Neuronal stem cell (in vitro differentiated cells): ENCODE measurements around the gene FOSL2.
A peak's percentile ranks its signal among the peaks of the same experiment; 100 is the strongest.

Experiments
- DNase-seq: peaks from one replicate; pipeline ENCODE4 v3.0.0-alpha.2; 2013; ENCODE audit warnings: low spot score
- H2AFZ ChIP-seq: one replicate; pipeline ENCODE4 v1.6.1; 2013; ENCODE audit warnings: mild to moderate bottlenecking, low read length, inconsistent platforms
- H2AK5ac ChIP-seq: 2 replicates; pipeline ENCODE4 v1.6.1; 2013; ENCODE audit warnings: low read depth, mild to moderate bottlenecking, inconsistent platforms, low read length, moderate library complexity, mixed read lengths
- H2BK120ac ChIP-seq: 2 replicates; pipeline ENCODE4 v1.6.1; 2013; ENCODE audit warnings: low read depth, mild to moderate bottlenecking, inconsistent platforms, low read length, moderate library complexity, mixed read lengths
- H2BK12ac ChIP-seq: one replicate; pipeline ENCODE4 v1.6.1; 2013; ENCODE audit warnings: low read length, inconsistent platforms
- H2BK15ac ChIP-seq: 2 replicates; pipeline ENCODE4 v1.6.1; 2013; ENCODE audit warnings: mild to moderate bottlenecking, low read length, inconsistent platforms, mixed read lengths
- H2BK5ac ChIP-seq: one replicate; pipeline ENCODE4 v1.6.1; 2013; ENCODE audit warnings: inconsistent platforms, mild to moderate bottlenecking, low read length, moderate library complexity
- H3K14ac ChIP-seq: one replicate; pipeline ENCODE4 v1.6.1; 2013; ENCODE audit warnings: low read length, inconsistent platforms
- H3K18ac ChIP-seq: 2 replicates; pipeline ENCODE4 v1.6.1; 2013; ENCODE audit warnings: low read length, inconsistent platforms
- H3K23ac ChIP-seq: 2 replicates; pipeline ENCODE4 v1.6.1; 2013; ENCODE audit warnings: low read depth, mild to moderate bottlenecking, mixed read lengths, low read length, inconsistent platforms; ENCODE audit not compliant: poor library complexity
- H3K27ac ChIP-seq: replicated peaks from 3 replicates; pipeline ENCODE4 v1.5.1; 2013; ENCODE audit warnings: low read length, inconsistent platforms
- H3K27me3 ChIP-seq, 3 experiments: 2 replicates each; pipeline ENCODE4 v1.6.1; 2013; ENCODE audit warnings: low read length in 3 of 3, mild to moderate bottlenecking in 2 of 3, inconsistent platforms in 1 of 3, low read depth in 1 of 3, mixed read lengths in 1 of 3, moderate library complexity in 1 of 3; ENCODE audit not compliant: control insufficient read depth in 3 of 3, insufficient read depth in 3 of 3
- H3K36me3 ChIP-seq, 2 donors: replicated peaks in 1 of 2; 2 replicates each; pipeline ENCODE4 v1.6.1; 2013; ENCODE audit warnings: low read length in 2 of 2; ENCODE audit not compliant: control insufficient read depth in 2 of 2, insufficient read depth in 2 of 2
- H3K4ac ChIP-seq: 2 replicates; pipeline ENCODE4 v1.6.1; 2013; ENCODE audit warnings: inconsistent platforms, mild to moderate bottlenecking, low read length, moderate library complexity
- H3K4me1 ChIP-seq, 2 donors: 1 replicate in 1 of 2; 2 replicates in 1 of 2; pipeline ENCODE4 v1.6.1; 2013; ENCODE audit warnings: low read length in 2 of 2, low read depth in 1 of 2; ENCODE audit not compliant: control insufficient read depth in 2 of 2, insufficient read depth in 1 of 2
- H3K4me2 ChIP-seq: one replicate; pipeline ENCODE4 v1.6.1; 2013; ENCODE audit warnings: mild to moderate bottlenecking, low read length, inconsistent platforms; ENCODE audit not compliant: insufficient read depth, poor library complexity, severe bottlenecking
- H3K4me3 ChIP-seq, 2 donors: 2 replicates each; pipeline ENCODE4 v1.5.1; 2013; ENCODE audit warnings: low read length in 2 of 2, mild to moderate bottlenecking in 2 of 2, inconsistent platforms in 1 of 2, moderate library complexity in 1 of 2
- H3K79me1 ChIP-seq: one replicate; pipeline ENCODE4 v1.6.1; 2013; ENCODE audit warnings: low read depth, mild to moderate bottlenecking, inconsistent platforms, low read length, moderate library complexity
- H3K9ac ChIP-seq: one replicate; pipeline ENCODE4 v1.6.1; 2013; ENCODE audit warnings: mild to moderate bottlenecking, low read depth, low read length, inconsistent platforms; ENCODE audit not compliant: poor library complexity
- H3K9me3 ChIP-seq, 2 donors: replicated peaks in 1 of 2; 2 replicates each; pipeline versions ENCODE3 to v1.6.1; 2013; ENCODE audit warnings: low read length in 2 of 2, mild to moderate bottlenecking in 2 of 2, inconsistent platforms in 1 of 2, low read depth in 1 of 2, mixed read lengths in 1 of 2, moderate library complexity in 1 of 2; ENCODE audit not compliant: control insufficient read depth in 2 of 2, insufficient read depth in 1 of 2
- H4K8ac ChIP-seq: one replicate; pipeline ENCODE4 v1.6.1; 2013; ENCODE audit warnings: low read depth, mild to moderate bottlenecking, inconsistent platforms, low read length, moderate library complexity
- H4K91ac ChIP-seq: one replicate; pipeline ENCODE4 v1.6.1; 2013; ENCODE audit warnings: low read length, low read depth, mild to moderate bottlenecking, inconsistent platforms; ENCODE audit not compliant: poor library complexity
- WGBS, 2 donors: extraction: QIAGEN DNeasy Blood & Tissue Kit; methylation state at CpG; one replicate each; pipeline ENCODE4 v1.1.7; 2013; ENCODE audit warnings: missing lambda C conversion rate in 2 of 2, mixed read lengths in 1 of 2; ENCODE audit not compliant: insufficient read length in 2 of 2, insufficient replicate concordance in 1 of 2; ENCODE audit errors: extremely low coverage in 2 of 2; 5-methylcytosine and 5-hydroxymethylcytosine counted together

Gene FOSL2

GRCh38 chr2:28377984-28378678, 14.5 kb upstream of the FOSL2 start:
- Histone ChIP-seq H3K23ac (no peak overlapping the region), H2BK12ac (peak overlapping the region; percentile 58), H3K4me3 (no peak overlapping the region), H2BK120ac (no peak overlapping the region), H2BK15ac (peak overlapping the region; percentile 40), H3K27me3 (peaks cover 0 to 34% (median 0%) of the 10 kb centered on the region in 3 experiments), H3K4me1 (peaks cover 0 to 12% of the 10 kb centered on the region in 2 donors), H3K4me2 (no peak overlapping the region), H3K14ac (peak overlapping the region; percentile 56), H2AFZ (peak overlapping the region; percentile 17), H3K18ac (peak overlapping the region; percentile 55), H3K27ac (no peak overlapping the region), H4K91ac (peak overlapping the region; percentile 96), H3K36me3 (no peaks in the 10 kb centered on the region), H4K8ac (peak overlapping the region; percentile 75), H2AK5ac (peak overlapping the region; percentile 78), H3K79me1 (no peaks in the 10 kb centered on the region), H3K4ac (no peak overlapping the region), H3K9ac (no peak overlapping the region), H3K9me3 (no peaks in the 10 kb centered on the region), H2BK5ac (no peak overlapping the region)
- DNase-seq, result no peak
- WGBS, 2 donors, result no CpG with 5 or more reads among the region's 9 CpGs

GRCh38 chr2:28378679-28379584, 13.7 kb upstream of the FOSL2 start:
- Histone ChIP-seq H3K23ac (no peak overlapping the region), H3K18ac (peak overlapping the region; percentile 55), H3K14ac (peak overlapping the region; percentile 56), H3K9me3 (no peaks in the 10 kb centered on the region), H2AFZ (no peak overlapping the region), H4K8ac (peak overlapping the region; percentile 75), H3K36me3 (no peaks in the 10 kb centered on the region), H3K4ac (no peak overlapping the region), H2AK5ac (no peak overlapping the region), H3K79me1 (no peaks in the 10 kb centered on the region), H2BK15ac (peak overlapping the region; percentile 5), H2BK12ac (peak overlapping the region; percentile 58), H3K4me1 (peaks cover 0 to 12% of the 10 kb centered on the region in 2 donors), H3K4me2 (no peak overlapping the region), H4K91ac (peak overlapping the region; percentile 96), H3K4me3 (no peak overlapping the region), H3K9ac (no peak overlapping the region), H2BK120ac (no peak overlapping the region), H2BK5ac (no peak overlapping the region), H3K27me3 (peaks cover 0 to 34% (median 0%) of the 10 kb centered on the region in 3 experiments), H3K27ac (no peak overlapping the region)
- WGBS, 2 donors, result no CpG with 5 or more reads among the region's 16 CpGs
- DNase-seq, result no peak

- peaks cover 0 to 12% of the 10 kb centered on the region in 2 donors for H3K4me1 ChIP-seq
- H4K8ac ChIP-seq, result no peak overlapping the region
- no peak overlapping the region for H3K27ac ChIP-seq
- no peak overlapping the region for H2BK12ac ChIP-seq
- no peak overlapping the region for H3K4me3 ChIP-seq
- H3K18ac ChIP-seq, result no peak overlapping the region
- no peak overlapping the region for H2BK15ac ChIP-seq
- no peak overlapping the region for H3K14ac ChIP-seq
- H3K36me3 ChIP-seq, result no peaks in the 10 kb centered on the region
- H2BK5ac ChIP-seq, result no peak overlapping the region
- no CpG with 5 or more reads among the region's 6 CpGs for WGBS, 2 donors
- H3K23ac ChIP-seq, result no peak overlapping the region
- H3K4ac ChIP-seq, result no peak overlapping the region
- no peak overlapping the region for H3K4me2 ChIP-seq
- no peak overlapping the region for H4K91ac ChIP-seq
- peaks cover 0 to 22% (median 0%) of the 10 kb centered on the region in 3 experiments for H3K27me3 ChIP-seq
- no peak overlapping the region for H2BK120ac ChIP-seq
- H2AFZ ChIP-seq, result no peak overlapping the region
- H3K9ac ChIP-seq, result no peak overlapping the region
- H3K9me3 ChIP-seq, result no peaks in the 10 kb centered on the region
- DNase-seq, result no peak
- H2AK5ac ChIP-seq, result no peak overlapping the region
- no peaks in the 10 kb centered on the region for H3K79me1 ChIP-seq
These were observed 12.4 kb upstream of the FOSL2 start for GRCh38 chr2:28380219-28380618.
